ENCODE results near the gene PATJ.
A peak's percentile ranks its signal among the peaks of the same experiment; 100 is the strongest.

PATJ gene

DNA sequence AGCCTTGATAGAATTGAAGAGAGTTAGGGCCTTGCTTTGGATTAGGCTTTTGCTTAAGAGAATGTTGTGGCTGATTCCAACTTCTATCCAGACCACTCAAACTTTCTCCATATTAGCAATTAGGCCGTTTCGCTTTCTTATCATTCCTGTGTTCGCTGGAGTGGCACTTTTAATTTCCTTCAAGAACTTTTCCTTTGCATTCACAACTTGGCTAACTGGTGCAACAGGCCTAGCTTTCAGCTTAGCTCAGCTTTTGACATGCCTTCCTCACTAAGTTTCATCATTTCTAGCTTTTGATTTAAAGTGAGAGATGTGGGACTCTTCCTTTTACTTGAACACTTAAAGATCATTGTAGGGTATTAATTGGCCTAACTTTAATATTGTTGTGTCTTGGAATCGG, 268.7 kb downstream of the PATJ start:
- no peak for DNase-seq

DNA sequence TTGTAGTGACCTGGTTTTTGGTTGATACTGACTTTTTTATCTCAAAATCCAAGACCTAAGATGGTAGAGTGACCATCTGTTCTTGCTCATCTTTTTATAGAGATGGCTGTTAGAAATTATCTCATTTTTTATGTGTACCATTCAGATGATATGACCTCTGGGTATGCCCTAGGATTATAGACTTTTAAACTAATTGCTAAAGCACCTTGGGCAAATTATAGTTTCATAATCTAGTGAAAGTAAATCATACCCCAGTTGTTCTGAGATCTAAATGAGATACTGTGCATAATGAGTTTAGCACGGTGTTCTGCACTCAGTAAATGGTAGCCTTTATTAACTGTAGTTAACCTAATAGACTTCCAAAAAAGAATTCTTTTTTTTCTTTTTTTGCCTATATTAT, 269.8 kb downstream of the PATJ start:
- no peak for DNase-seq

DNA sequence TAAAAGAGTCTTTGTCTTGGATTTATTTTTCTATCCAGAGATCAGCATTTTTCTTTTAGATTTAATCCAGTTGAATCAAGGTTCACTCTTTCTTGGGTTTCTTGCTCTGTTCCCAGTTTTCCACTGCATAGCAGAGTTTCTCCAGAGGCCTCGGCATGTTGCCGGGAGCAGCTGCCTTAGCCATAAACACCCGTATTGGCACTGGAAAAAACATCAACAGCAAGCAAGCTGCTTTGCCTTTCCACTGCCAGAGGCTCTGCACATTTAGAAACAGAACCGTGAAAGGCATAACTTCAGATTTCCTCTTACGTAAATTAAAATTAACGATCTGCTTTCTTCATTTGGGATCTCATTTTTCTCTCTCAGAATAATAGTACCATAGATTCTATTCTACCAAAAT, 270.6 kb downstream of the PATJ start:
- no peak for DNase-seq

- DNase-seq, result no peak
Measured at GRCh38 chr1:62013264-62013663, 271.0 kb downstream of the PATJ start.

GRCh38 chr1:62022382-62022983, 280.2 kb downstream of the PATJ start:
- no peak for DNase-seq

GRCh38 chr1:62024690-62025089, 282.4 kb downstream of the PATJ start:
- no peak for DNase-seq

DNA sequence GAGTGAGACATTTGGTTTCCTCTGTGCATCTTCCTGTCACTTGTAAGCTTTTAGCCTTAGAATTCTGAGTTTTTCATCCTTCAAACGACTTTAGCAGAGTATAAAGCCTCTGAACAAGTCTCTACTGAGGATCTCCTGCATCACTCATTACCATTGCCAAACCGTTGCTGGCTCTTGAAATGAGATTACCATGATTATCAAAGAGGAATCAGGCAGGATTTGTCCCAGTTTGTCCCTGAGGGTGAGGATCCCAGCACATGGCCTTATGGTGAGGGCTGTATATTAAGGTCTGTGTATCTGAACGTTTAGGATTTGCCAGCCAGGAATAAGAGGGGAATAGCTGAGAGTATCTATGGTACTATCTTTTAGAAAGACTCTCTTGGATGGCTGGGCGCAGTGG, 282.9 kb downstream of the PATJ start:
- no peak for DNase-seq

GRCh38 chr1:62025892-62026291, 283.6 kb downstream of the PATJ start:
- no peak for DNase-seq

GRCh38 chr1:62029704-62030103, 287.4 kb downstream of the PATJ start:
- DNase-seq, result no peak

DNA sequence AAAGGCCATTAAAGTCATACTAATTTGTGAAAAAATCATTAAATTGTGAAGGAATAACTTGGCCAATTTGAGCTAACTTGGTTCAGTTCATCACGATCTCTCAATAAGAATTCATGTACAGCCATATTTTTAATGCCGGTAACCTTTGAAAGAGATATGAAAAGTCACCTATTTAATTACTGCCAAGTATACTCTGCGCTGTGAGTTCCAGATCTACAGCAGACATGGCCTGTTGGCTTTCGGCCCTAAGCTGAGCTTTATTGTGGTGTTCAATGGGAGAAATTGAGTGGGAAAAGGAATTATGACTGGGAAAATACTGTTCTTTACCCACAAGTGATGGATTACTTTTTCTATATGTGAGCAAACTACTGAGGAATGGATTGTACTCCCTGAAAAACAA, 292.5 kb downstream of the PATJ start:
- no peak for DNase-seq

- DNase-seq, result no peak
Measured at GRCh38 chr1:62037274-62037673, 295.0 kb downstream of the PATJ start.

DNA sequence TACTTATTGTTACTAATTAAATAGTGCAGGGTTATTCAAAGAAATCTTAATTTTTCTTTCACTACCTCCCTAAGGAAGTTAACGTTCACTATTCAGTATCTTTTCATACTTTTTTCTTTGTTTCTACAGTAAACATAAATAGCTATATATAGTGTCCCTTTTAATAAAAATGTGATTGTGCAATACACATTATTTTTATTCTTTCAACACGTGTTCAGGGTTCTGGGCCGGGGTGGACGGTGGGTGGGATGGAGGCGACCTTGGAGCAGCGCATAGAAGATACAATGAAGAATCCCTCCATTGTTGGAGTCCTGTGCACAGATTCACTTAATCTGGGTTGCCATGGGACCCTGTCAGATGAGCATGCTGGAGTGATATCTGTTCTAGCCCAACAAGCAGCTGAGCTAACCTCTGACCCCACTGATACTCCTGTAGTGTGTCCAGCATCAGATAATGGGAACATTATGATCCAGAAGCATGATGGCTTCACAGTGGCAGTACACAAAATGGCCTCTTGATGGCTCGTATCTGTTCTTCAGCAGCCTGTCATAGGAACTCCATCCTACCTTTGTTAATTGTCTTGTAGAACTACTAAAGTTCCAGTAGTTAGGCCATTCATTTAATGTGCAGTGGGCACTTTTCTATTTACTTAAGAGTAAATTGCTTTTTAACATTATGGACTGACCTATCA, 296.5 kb downstream of the PATJ start:
- DNase-seq, result no peak

DNA sequence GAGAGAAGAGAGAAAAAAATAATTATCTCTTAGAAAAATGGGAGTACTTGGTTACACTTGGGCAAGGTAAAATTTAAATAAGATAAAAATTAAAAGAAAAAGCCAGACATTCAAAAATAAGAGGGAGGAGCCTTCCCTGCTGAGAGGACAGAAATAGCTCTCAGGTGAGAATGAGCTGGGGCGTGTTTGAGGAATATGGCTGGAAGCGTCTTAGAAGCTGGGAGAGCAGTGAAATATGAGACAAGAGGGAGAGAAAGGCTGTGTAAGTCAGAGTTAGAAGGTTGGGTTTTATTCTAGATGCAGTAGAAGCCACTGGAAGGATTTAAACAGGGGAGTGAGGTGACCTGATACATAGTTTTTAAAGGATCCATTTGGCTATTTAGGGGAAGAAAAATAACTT, 298.2 kb downstream of the PATJ start:
- peak in 1 of 2 experiments; percentile 46 for DNase-seq

DNA sequence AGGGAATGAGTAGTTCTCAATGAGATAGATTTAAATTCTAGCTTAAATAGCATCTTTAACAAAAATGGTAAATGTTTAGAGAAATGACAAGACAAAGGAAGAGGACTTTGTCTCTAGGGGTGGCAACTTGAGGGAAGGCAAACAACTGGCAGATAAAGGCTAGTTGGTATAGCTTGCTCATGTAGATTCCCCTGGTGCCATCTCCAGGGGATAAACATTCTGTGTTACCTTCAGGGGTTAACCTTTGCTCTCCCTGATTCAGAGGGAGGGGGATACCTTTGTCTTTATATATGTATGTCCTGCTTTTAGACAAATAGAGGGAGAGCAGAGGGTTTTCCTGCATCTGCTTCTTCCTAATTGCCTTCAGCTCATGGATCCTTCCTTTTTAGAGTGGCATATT, 298.7 kb downstream of the PATJ start:
- no peak for DNase-seq

DNA sequence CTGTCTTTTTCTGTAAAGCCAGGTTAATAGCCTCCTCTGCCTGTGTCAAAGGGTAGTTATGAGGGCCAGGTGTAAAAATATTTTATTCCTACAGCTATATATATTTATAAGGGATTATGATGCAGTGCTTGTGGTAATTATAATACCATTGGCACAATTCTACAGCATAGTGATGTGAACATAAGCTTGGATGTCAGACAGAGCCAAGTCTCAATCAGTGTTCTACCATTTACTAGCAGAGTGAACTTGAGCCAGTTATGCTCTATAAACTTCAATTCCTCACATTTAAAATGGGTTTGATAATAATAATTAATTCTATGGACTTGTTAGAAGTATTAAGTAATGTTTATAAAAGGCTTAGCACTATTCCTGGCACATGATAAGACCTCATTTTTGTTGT, 300.9 kb downstream of the PATJ start:
- no peak for DNase-seq

- no peak for DNase-seq
Measured at GRCh38 chr1:62045574-62045973, 303.3 kb downstream of the PATJ start.

GRCh38 chr1:62046927-62047326, 304.6 kb downstream of the PATJ start:
- DNase-seq, result no peak

DNA sequence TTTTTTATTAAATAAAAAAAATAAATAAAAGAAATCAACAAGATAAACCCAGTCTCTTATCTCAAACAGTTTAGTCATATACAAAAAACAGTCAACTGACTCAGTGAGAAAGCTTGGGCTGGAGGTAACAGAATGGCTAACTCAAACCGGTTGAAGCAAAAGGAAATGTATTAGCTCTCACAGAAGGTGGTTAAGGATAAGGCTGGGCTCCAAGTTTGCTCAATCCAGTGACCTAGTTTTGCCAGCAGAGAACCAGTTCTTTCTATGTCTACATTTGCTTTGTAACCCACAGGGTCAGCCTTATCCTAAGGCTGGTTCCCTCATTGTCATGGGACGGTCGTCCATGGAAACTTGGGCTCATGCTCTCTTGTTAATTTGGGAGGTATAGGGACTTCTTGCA, 307.9 kb downstream of the PATJ start:
- DNase-seq, result no peak

- no peak for DNase-seq
Measured at GRCh38 chr1:62052946-62053345, 310.7 kb downstream of the PATJ start.

- no peak for DNase-seq
Measured at GRCh38 chr1:62054188-62054587, 311.9 kb downstream of the PATJ start.

- no peak for DNase-seq
Measured at GRCh38 chr1:62057230-62057629, 314.9 kb downstream of the PATJ start.

DNA sequence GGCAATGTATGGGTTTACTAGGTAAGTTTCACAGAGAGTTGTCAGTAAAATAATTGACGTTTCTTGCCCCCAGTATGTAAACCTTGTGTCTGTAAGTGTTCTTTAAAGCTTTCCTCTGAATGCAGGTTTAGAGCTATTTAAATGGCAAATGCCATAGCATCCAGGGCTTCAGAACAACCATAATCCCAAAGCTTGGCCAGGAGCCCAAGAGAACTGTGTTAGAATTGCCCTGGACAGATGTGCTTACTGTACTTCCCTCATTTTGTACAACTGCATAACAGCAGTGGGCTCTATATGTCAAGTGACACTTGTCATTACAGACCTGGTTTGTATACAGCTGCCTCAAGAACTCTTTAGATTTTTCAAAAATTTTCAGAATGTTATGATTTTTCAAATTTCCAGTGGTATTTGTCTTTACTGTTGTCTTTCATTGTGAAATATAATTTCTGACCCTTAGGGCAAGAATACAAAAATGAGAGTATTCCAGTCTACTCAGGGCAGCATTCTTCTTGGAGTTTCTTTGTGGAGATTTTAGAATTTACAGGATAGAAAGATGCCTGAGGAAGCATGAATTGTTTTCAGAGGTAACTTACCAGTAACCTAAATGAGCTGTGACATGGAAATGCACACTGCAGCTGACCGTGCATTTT, 315.5 kb downstream of the PATJ start:
- DNase-seq, result no peak

GRCh38 chr1:62058956-62059355, 316.7 kb downstream of the PATJ start:
- DNase-seq, result no peak

GRCh38 chr1:62062087-62062486, 319.8 kb downstream of the PATJ start:
- DNase-seq, result no peak
